H1 (cell line): ENCODE results near the gene GFOD1. TPM values are rescaled to one million over a fixed set of nuclear protein-coding genes. Genes with fewer than 3 reads are reported as not detected.

ENCODE experiments used
- CTCF ChIA-PET: fragments of 300-600 bp; sonication (Branson Sonifier 250); formaldehyde crosslinking; loops from one replicate; lab custom pipeline; 2021; ENCODE audit not compliant: partially characterized antibody; lab: Charles Lee
- POLR2A ChIA-PET: fragments of 300-600 bp; sonication (Branson Sonifier 250); formaldehyde crosslinking; loops from one replicate; lab custom pipeline; 2021; ENCODE audit warnings: inconsistent platforms; ENCODE audit not compliant: partially characterized antibody; lab: Charles Lee
- DNase-seq, 2 experiments: peaks; one replicate each; pipeline versions ENCODE4 v3.0.0 to v3.0.0-alpha.2; 2010 to 2022; ENCODE audit warnings: low spot score in 2 of 2, low read depth in 1 of 2, mixed read lengths in 1 of 2
- FAIRE-seq: peaks from 2 replicates; lab custom pipeline; 2011; peaks lifted over from hg19 to GRCh38; lab: Jason Lieb, UNC
- H2AFZ ChIP-seq: 2 replicates; pipeline ENCODE4 v1.8.1; 2012; ENCODE audit warnings: low read length, inconsistent platforms
- H2AK5ac ChIP-seq: 2 replicates; pipeline ENCODE4 v1.6.1; 2013; ENCODE audit warnings: low read depth, low read length
- H2BK120ac ChIP-seq: replicated peaks from 2 replicates; pipeline ENCODE3; 2013; ENCODE audit warnings: low read depth, low read length, inconsistent platforms
- H2BK12ac ChIP-seq: 2 replicates; pipeline ENCODE4 v1.6.1; 2013; ENCODE audit warnings: low read depth, low read length
- H2BK15ac ChIP-seq: 2 replicates; pipeline ENCODE4 v1.6.1; 2013; ENCODE audit warnings: low read length
- H2BK20ac ChIP-seq: 2 replicates; pipeline ENCODE4 v1.6.1; 2013; ENCODE audit warnings: low read length
- H2BK5ac ChIP-seq: 2 replicates; pipeline ENCODE4 v1.6.1; 2013; ENCODE audit warnings: low read depth, low read length
- H3K14ac ChIP-seq: 2 replicates; pipeline ENCODE4 v1.6.1; 2013; ENCODE audit warnings: inconsistent platforms; ENCODE audit not compliant: insufficient read length
- H3K18ac ChIP-seq: 2 replicates; pipeline ENCODE4 v1.6.1; 2013; ENCODE audit warnings: low read length; ENCODE audit errors: extremely low read depth
- H3K23ac ChIP-seq: 2 replicates; pipeline ENCODE4 v1.6.1; 2013; ENCODE audit warnings: inconsistent platforms; ENCODE audit not compliant: insufficient read length
- H3K23me2 ChIP-seq: 2 replicates; pipeline ENCODE4 v1.6.1; 2013; ENCODE audit warnings: low read depth, low read length
- H3K27ac ChIP-seq: 2 replicates; pipeline ENCODE4 v1.6.1; 2011; ENCODE audit warnings: low read depth, low read length, inconsistent platforms
- H3K27me3 ChIP-seq, 4 experiments: replicated peaks in 1 of 4; 1 replicate in 1 of 4; 2 replicates in 3 of 4; pipeline versions ENCODE4 v1.6.1 to v1.8.1; 2011 to 2013; ENCODE audit warnings: low read length in 3 of 4, mild to moderate bottlenecking in 3 of 4, inconsistent platforms in 2 of 4, mixed read lengths in 2 of 4, moderate library complexity in 1 of 4; ENCODE audit not compliant: control insufficient read depth in 3 of 4, insufficient read depth in 3 of 4; ENCODE audit errors: extremely low read depth in 1 of 4
- H3K36me3 ChIP-seq, 4 experiments: 2 replicates each; pipeline versions ENCODE4 v1.6.1 to v1.8.1; 2011 to 2013; ENCODE audit warnings: mild to moderate bottlenecking in 4 of 4, low read length in 3 of 4, moderate library complexity in 2 of 4, control low read depth in 1 of 4, inconsistent platforms in 1 of 4; ENCODE audit not compliant: insufficient read depth in 4 of 4, control insufficient read depth in 2 of 4
- H3K4ac ChIP-seq: replicated peaks from 2 replicates; pipeline ENCODE3; 2013; ENCODE audit warnings: low read length, low read depth, mixed read lengths, inconsistent platforms; ENCODE audit not compliant: insufficient read length
- H3K4me1 ChIP-seq, 4 experiments: replicated peaks in 1 of 4; 1 replicate in 1 of 4; 2 replicates in 3 of 4; pipeline versions ENCODE4 v1.6.1 to v1.8.1; 2011 to 2013; ENCODE audit warnings: low read length in 3 of 4, inconsistent platforms in 2 of 4, mixed read lengths in 1 of 4; ENCODE audit not compliant: insufficient read depth in 4 of 4, control insufficient read depth in 3 of 4
- H3K4me2 ChIP-seq, 2 experiments: 2 replicates each; pipeline versions ENCODE4 v1.6.1 to v1.8.1; 2011 to 2013; ENCODE audit warnings: low read depth in 2 of 2, low read length in 2 of 2, control low read depth in 1 of 2, inconsistent platforms in 1 of 2, mild to moderate bottlenecking in 1 of 2; ENCODE audit not compliant: insufficient read depth in 1 of 2
- H3K4me3 ChIP-seq, 4 experiments: fragments of 200-600, 300-600 bp in 1 of 4; sonication (generic), shearing (Covaris generic), sonication (Bioruptor Twin) in 1 of 4; 2 replicates each; pipeline versions ENCODE4 v1.5.1 to v1.8.1; 2011 to 2016; ENCODE audit warnings: low read length in 4 of 4, low read depth in 3 of 4, control low read depth in 2 of 4, inconsistent platforms in 2 of 4, mild to moderate bottlenecking in 2 of 4, mixed read lengths in 1 of 4, moderate library complexity in 1 of 4; ENCODE audit not compliant: insufficient read depth in 2 of 4; ENCODE audit errors: extremely low read depth in 1 of 4
- H3K56ac ChIP-seq: replicated peaks from 2 replicates; pipeline ENCODE3; 2013; ENCODE audit warnings: low read depth, mild to moderate bottlenecking, mixed read lengths, low read length, inconsistent platforms; ENCODE audit not compliant: insufficient read length
- H3K79me1 ChIP-seq: 2 replicates; pipeline ENCODE4 v1.6.1; 2013; ENCODE audit warnings: low read depth, low read length, control low read depth
- H3K79me2 ChIP-seq, 2 experiments: 2 replicates each; pipeline versions ENCODE4 v1.6.1 to v1.8.1; 2012 to 2013; ENCODE audit warnings: low read length in 2 of 2, mild to moderate bottlenecking in 2 of 2, inconsistent platforms in 1 of 2; ENCODE audit not compliant: insufficient read depth in 2 of 2, control insufficient read depth in 1 of 2
- H3K9ac ChIP-seq, 4 experiments: replicated peaks in 1 of 4; 1 replicate in 1 of 4; 2 replicates in 3 of 4; pipeline versions ENCODE4 v1.6.1 to v1.8.1; 2011 to 2013; ENCODE audit warnings: low read depth in 3 of 4, low read length in 3 of 4, control low read depth in 2 of 4, mild to moderate bottlenecking in 2 of 4, moderate library complexity in 2 of 4, inconsistent platforms in 1 of 4; ENCODE audit errors: extremely low read depth in 1 of 4
- H3K9me3 ChIP-seq, 2 experiments: 2 replicates each; pipeline versions ENCODE4 v1.6.1 to v1.8.1; 2012 to 2013; ENCODE audit warnings: mild to moderate bottlenecking in 2 of 2, moderate library complexity in 2 of 2, control low read depth in 1 of 2, inconsistent platforms in 1 of 2, low read depth in 1 of 2, low read length in 1 of 2, mixed read lengths in 1 of 2; ENCODE audit not compliant: insufficient read depth in 2 of 2
- H4K20me1 ChIP-seq, 2 experiments: replicated peaks in 1 of 2; 2 replicates each; pipeline versions ENCODE3 to v1.8.1; 2011 to 2013; ENCODE audit warnings: inconsistent platforms in 2 of 2, low read length in 2 of 2, mild to moderate bottlenecking in 1 of 2; ENCODE audit not compliant: insufficient read depth in 2 of 2, control insufficient read depth in 1 of 2
- H4K5ac ChIP-seq: 2 replicates; pipeline ENCODE4 v1.6.1; 2013; ENCODE audit warnings: low read length, low read depth, mixed read lengths, inconsistent platforms; ENCODE audit not compliant: insufficient read length
- H4K8ac ChIP-seq: 2 replicates; pipeline ENCODE4 v1.8.0; 2013; ENCODE audit warnings: mild to moderate bottlenecking, moderate library complexity, low read length, inconsistent platforms; ENCODE audit not compliant: insufficient read depth; ENCODE audit errors: extremely low read depth
- H4K91ac ChIP-seq: replicated peaks from 2 replicates; pipeline ENCODE3; 2013; ENCODE audit warnings: low read length, mixed read lengths, inconsistent platforms; ENCODE audit not compliant: insufficient read length
- ATF3 ChIP-seq: IDR thresholded peaks from 2 replicates; pipeline ENCODE4 v1.6.1; 2011; ENCODE audit warnings: low read depth, mild to moderate bottlenecking, low read length; ENCODE audit not compliant: insufficient read depth
- BACH1 ChIP-seq: IDR thresholded peaks from 2 replicates; pipeline ENCODE4 v1.6.1; 2012; ENCODE audit warnings: low read length, improper control_type of control experiment
- CREB1 ChIP-seq: IDR thresholded peaks from 2 replicates; pipeline ENCODE4 v1.6.1; 2012; ENCODE audit warnings: inconsistent platforms
- CTCF ChIP-seq, 3 experiments: IDR thresholded peaks; 1 replicate in 2 of 3; 2 replicates in 1 of 3; pipeline versions ENCODE4 v1.5.1 to v1.6.1; 2011; ENCODE audit warnings: low read length in 3 of 3, mild to moderate bottlenecking in 3 of 3, inconsistent platforms in 2 of 3, low read depth in 1 of 3, moderate library complexity in 1 of 3; ENCODE audit not compliant: insufficient read depth in 1 of 3; ENCODE audit errors: control extremely low read depth in 1 of 3
- KDM5A ChIP-seq: fragments of 200-600 bp; IDR thresholded peaks from 2 replicates; pipeline ENCODE4 v1.7.1; 2012; ENCODE audit warnings: mild to moderate bottlenecking, low read length, inconsistent platforms, mixed read lengths
- RFX5 ChIP-seq: IDR thresholded peaks from 2 replicates; pipeline ENCODE4 v1.6.1; 2011; ENCODE audit warnings: low read depth, low read length, improper control_type of control experiment, borderline replicate concordance
- SUZ12 ChIP-seq: fragments of 200-600 bp; sonication (generic); IDR thresholded peaks from 2 replicates; pipeline ENCODE4 v1.6.1; 2012; ENCODE audit warnings: mild to moderate bottlenecking, inconsistent platforms, low read length, moderate library complexity, mixed read lengths
- TBP ChIP-seq: IDR thresholded peaks from 2 replicates; pipeline ENCODE4 v1.6.1; 2011; ENCODE audit warnings: low read depth, low read length, improper control_type of control experiment
- WGBS, 2 experiments: shearing (Covaris generic) in 1 of 2; methylation state at CpG; one replicate each; pipeline versions ENCODE4 v1.1.6 to v1.1.7; 2013 to 2015; ENCODE audit warnings: low lambda C conversion rate in 2 of 2, mixed read lengths in 2 of 2, inconsistent platforms in 1 of 2, low coverage in 1 of 2, missing lambda C conversion rate in 1 of 2; ENCODE audit not compliant: insufficient replicate concordance in 2 of 2, insufficient coverage in 1 of 2, insufficient read length in 1 of 2; ENCODE audit errors: extremely low coverage in 1 of 2, missing lambda C conversion rate in 1 of 2; 5-methylcytosine and 5-hydroxymethylcytosine counted together
- polyA plus RNA-seq, 7 experiments: library from polyadenylated mRNA; depleted of rRNA in 3 of 7; stranded (reverse) in 5 of 7; unstranded in 2 of 7; fragments of >200 nt in 5 of 7; fragments of 200-250 nt in 2 of 7; gene quantifications; 1 replicate in 5 of 7; 2 replicates in 1 of 7; 4 replicates in 1 of 7; pipeline versions ENCODE4 v1.2.1 to v1.2.3, GENCODE V29; 2011 to 2013; ENCODE audit warnings: missing spikeins in 2 of 7, mixed read lengths in 2 of 7
- total RNA-seq: library from RNA; stranded (reverse); fragmentation: NEBNext Ultra II Directional; extraction: Animal tissue kit (Norgen Biotek cat#: 25700); gene quantifications from 2 replicates; pipeline ENCODE4 v1.2.1, GENCODE V29; 2021

The GFOD1 gene
- total and polyA plus RNA-seq, 2 of the 8 experiments (the other 6 are each of a cell fraction or from before 2014, with no cell fraction given), result 2.5 to 8.8 TPM

- no peak overlapping the region for H2AK5ac ChIP-seq
- no peak for DNase-seq
- H4K8ac ChIP-seq, result no peak overlapping the region
- H2BK5ac ChIP-seq, result no peak overlapping the region
- H3K14ac ChIP-seq, result no peak overlapping the region
- no peak overlapping the region for H3K9ac ChIP-seq
- H3K23ac ChIP-seq, result no peak overlapping the region
- no peaks in the 10 kb centered on the region for H3K36me3 ChIP-seq
- no peak overlapping the region for H4K91ac ChIP-seq
- no peaks in the 10 kb centered on the region for H3K9me3 ChIP-seq
- no peak overlapping the region for H3K4me2 ChIP-seq
- no peak overlapping the region for H3K27ac ChIP-seq
- no peaks in the 10 kb centered on the region for H3K27me3 ChIP-seq
- H3K4me3 ChIP-seq, result no peak overlapping the region
- no peaks in the 10 kb centered on the region for H4K20me1 ChIP-seq
- no peak for FAIRE-seq
- no peak overlapping the region for H2BK20ac ChIP-seq
- no peaks in the 10 kb centered on the region; the same call in 1 of the 2 replicates for H3K23me2 ChIP-seq
- no peak overlapping the region for H2BK12ac ChIP-seq
- POLR2A ChIA-PET, result no interaction called here
- H3K4ac ChIP-seq, result no peak overlapping the region
- no peaks in the 10 kb centered on the region for H3K79me1 ChIP-seq
- no peak overlapping the region for H3K18ac ChIP-seq
- no peaks in the 10 kb centered on the region for H3K4me1 ChIP-seq
- TF ChIP-seq RFX5 (no peak), ATF3 (no peak), TBP (no peak), KDM5A (no peak), BACH1 (no peak), CREB1 (no peak), SUZ12 (no peak), CTCF (IDR thresholded peaks at IDR 0.05; ENCODE audit: control extremely low read depth in 1 of 3, insufficient read depth in 1 of 3, low read depth in 1 of 3, low read length in 3 of 3) (no peak)
- H2BK15ac ChIP-seq, result no peak overlapping the region
- no peak overlapping the region for H2AFZ ChIP-seq
- H4K5ac ChIP-seq, result no peak overlapping the region
- WGBS, 2 experiments, result 94% methylated on average over 4 of the region's 4 CpGs; no CpG with 5 or more reads in 1 of the 2 experiments
- no peak overlapping the region for H2BK120ac ChIP-seq
- CTCF ChIA-PET, result interaction anchor here (0.7 kb wide), 1 partner anchor 11 kb away, joined by 3 read pairs; no protein-coding TSS in a partner anchor
- H3K56ac ChIP-seq, result no peak overlapping the region
- no peaks in the 10 kb centered on the region for H3K79me2 ChIP-seq
These were observed 32.4 kb upstream of the GFOD1 start for GRCh38 chr6:13519839-13520238.
